Measurements from ENCODE around the gene NFIC. TPM values are rescaled to one million over a fixed set of nuclear protein-coding genes. Genes with fewer than 3 reads are reported as not detected.

The NFIC gene
- total RNA-seq, 2 donors from 2014 or later, result 52.4 to 57.8 TPM

Other genes with a start within 250 kb of the NFIC start
- 1 to 10 TPM; 3.0 to 4.8 TPM for gene GNA15, start 230.6 kb upstream of the NFIC start, total RNA-seq
- gene S1PR4, start 187.8 kb upstream of the NFIC start, total RNA-seq, result 1 to 10 TPM in 1 of 2 donors, under 1 TPM in 1; 0.55 to 1.1 TPM
- gene NCLN, start 180.7 kb upstream of the NFIC start, total RNA-seq, result 100 to 1,000 TPM in 1 of 2 donors, 10 to 100 TPM in 1; 77.3 to 113 TPM
- gene CELF5, start 141.9 kb upstream of the NFIC start, total RNA-seq, result 1 to 10 TPM in 1 of 2 donors, under 1 TPM in 1; 0.67 to 1.2 TPM
- 10 to 100 TPM; 42.0 to 45.8 TPM for gene SMIM24, start 113.9 kb downstream of the NFIC start, total RNA-seq
- gene SMIM44, start 116.9 kb downstream of the NFIC start, total RNA-seq, result 1 to 10 TPM; 6.0 to 6.1 TPM
- gene DOHH, start 134.1 kb downstream of the NFIC start, total RNA-seq, result 10 to 100 TPM in 1 of 2 donors, 1 to 10 TPM in 1; 8.8 to 13.6 TPM
- gene FZR1, start 139.7 kb downstream of the NFIC start, total RNA-seq, result 10 to 100 TPM; 39.7 to 47.2 TPM
- gene TEKTIP1, start 172.6 kb downstream of the NFIC start, total RNA-seq, result 1 to 10 TPM; 2.2 to 3.5 TPM
- 10 to 100 TPM; 31.0 to 41.1 TPM for gene MFSD12, start 191.0 kb downstream of the NFIC start, total RNA-seq
- 10 to 100 TPM; 85.6 to 88.2 TPM for gene HMG20B, start 206.4 kb downstream of the NFIC start, total RNA-seq
- gene GIPC3, start 218.9 kb downstream of the NFIC start, total RNA-seq, result under 1 TPM; 0.24 to 0.64 TPM
- gene TBXA2R, start 240.3 kb downstream of the NFIC start, total RNA-seq, result 1 to 10 TPM in 1 of 2 donors, under 1 TPM in 1; 0.64 to 1.0 TPM